ENCODE data around the gene CHRNB2.

The CHRNB2 gene

GRCh38 chr1:154629061-154629674, 61.6 kb downstream of the CHRNB2 start:
- DNase-seq (ENCODE audit: low spot score) (no peak), ATAC-seq (ENCODE audit: low read depth) (no peak)
- TF ChIP-seq, protein P1, sequence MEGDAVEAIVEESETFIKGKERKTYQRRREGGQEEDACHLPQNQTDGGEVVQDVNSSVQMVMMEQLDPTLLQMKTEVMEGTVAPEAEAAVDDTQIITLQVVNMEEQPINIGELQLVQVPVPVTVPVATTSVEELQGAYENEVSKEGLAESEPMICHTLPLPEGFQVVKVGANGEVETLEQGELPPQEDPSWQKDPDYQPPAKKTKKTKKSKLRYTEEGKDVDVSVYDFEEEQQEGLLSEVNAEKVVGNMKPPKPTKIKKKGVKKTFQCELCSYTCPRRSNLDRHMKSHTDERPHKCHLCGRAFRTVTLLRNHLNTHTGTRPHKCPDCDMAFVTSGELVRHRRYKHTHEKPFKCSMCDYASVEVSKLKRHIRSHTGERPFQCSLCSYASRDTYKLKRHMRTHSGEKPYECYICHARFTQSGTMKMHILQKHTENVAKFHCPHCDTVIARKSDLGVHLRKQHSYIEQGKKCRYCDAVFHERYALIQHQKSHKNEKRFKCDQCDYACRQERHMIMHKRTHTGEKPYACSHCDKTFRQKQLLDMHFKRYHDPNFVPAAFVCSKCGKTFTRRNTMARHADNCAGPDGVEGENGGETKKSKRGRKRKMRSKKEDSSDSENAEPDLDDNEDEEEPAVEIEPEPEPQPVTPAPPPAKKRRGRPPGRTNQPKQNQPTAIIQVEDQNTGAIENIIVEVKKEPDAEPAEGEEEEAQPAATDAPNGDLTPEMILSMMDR (IDR thresholded peaks at IDR 0.05; ENCODE audit: poor library complexity, severe bottlenecking) = no peak
- Histone ChIP-seq H3K4me3 (ENCODE audit: severe bottlenecking) (no peak overlapping the region), H3K9me3 (ENCODE audit: severe bottlenecking) (no peaks in the 10 kb centered on the region), H3K27ac (ENCODE audit: poor library complexity, severe bottlenecking) (no peak overlapping the region), H3K27me3 (ENCODE audit: insufficient read depth, poor library complexity, severe bottlenecking) (peaks cover 5% of the 10 kb centered on the region), H3K36me3 (ENCODE audit: low read depth) (peaks cover 8% of the 10 kb centered on the region), H3K4me1 (ENCODE audit: insufficient read depth, poor library complexity, severe bottlenecking) (no peaks in the 10 kb centered on the region)

Measured in RWPE2 (cell line).